SU-DHL-6 (cell line): ENCODE data around the gene CDKAL1.

ENCODE experiments used
- EZH2phosphoT487 ChIP-seq: fragments of 200-600 bp; sonication (generic), shearing (Covaris generic); conservative IDR thresholded peaks from 2 replicates; pipeline ENCODE4 v1.6.1; 2018; ENCODE audit warnings: mild to moderate bottlenecking, antibody characterized with exemption, low read length, moderate library complexity, mixed read lengths
- TF ChIP-seq, protein P1 (sequence below): fragments of 200-600 bp; sonication (generic); IDR thresholded peaks from one replicate; pipeline ENCODE4 v1.5.1; 2017; ENCODE audit warnings: antibody characterized with exemption, mild to moderate bottlenecking, low read length, moderate library complexity; ENCODE audit not compliant: insufficient read depth, poor library complexity, severe bottlenecking

DNA sequence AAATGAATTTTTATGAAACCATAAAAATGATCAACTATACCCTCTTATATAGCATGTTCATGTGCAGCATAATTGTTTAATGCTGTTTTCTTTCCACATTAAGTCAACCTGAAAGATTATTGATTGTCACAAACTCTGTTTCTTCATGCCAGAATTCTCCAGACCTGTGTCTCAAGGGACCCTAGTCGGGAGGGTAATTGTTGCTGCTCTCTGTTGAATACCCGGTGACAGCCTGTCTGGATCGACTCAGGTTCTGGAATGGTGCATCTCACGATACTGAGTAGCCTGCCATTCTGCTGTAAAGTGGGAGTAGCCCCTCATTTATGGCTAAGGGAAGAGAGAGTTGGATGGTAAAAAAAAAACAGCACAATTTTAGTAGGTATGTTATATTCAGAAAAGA lies 609.4 kb downstream of the CDKAL1 start:
- TF ChIP-seq, protein P1, sequence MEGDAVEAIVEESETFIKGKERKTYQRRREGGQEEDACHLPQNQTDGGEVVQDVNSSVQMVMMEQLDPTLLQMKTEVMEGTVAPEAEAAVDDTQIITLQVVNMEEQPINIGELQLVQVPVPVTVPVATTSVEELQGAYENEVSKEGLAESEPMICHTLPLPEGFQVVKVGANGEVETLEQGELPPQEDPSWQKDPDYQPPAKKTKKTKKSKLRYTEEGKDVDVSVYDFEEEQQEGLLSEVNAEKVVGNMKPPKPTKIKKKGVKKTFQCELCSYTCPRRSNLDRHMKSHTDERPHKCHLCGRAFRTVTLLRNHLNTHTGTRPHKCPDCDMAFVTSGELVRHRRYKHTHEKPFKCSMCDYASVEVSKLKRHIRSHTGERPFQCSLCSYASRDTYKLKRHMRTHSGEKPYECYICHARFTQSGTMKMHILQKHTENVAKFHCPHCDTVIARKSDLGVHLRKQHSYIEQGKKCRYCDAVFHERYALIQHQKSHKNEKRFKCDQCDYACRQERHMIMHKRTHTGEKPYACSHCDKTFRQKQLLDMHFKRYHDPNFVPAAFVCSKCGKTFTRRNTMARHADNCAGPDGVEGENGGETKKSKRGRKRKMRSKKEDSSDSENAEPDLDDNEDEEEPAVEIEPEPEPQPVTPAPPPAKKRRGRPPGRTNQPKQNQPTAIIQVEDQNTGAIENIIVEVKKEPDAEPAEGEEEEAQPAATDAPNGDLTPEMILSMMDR, result no peak
- TF ChIP-seq EZH2phosphoT487, result no peak
